Astrocyte (in vitro differentiated cells and primary cell): ENCODE results near the gene NTM.

ENCODE experiments used
- CTCF ChIP-seq: IDR thresholded peaks from 2 replicates; pipeline ENCODE4 v1.5.1; 2011; ENCODE audit warnings: low read depth, mild to moderate bottlenecking, inconsistent platforms, low read length, moderate library complexity; ENCODE audit not compliant: insufficient read depth
- EZH2 ChIP-seq: IDR thresholded peaks from 2 replicates; pipeline ENCODE4 v1.6.1; 2012; ENCODE audit warnings: mild to moderate bottlenecking, low read length, inconsistent platforms; ENCODE audit not compliant: insufficient read depth

DNA sequence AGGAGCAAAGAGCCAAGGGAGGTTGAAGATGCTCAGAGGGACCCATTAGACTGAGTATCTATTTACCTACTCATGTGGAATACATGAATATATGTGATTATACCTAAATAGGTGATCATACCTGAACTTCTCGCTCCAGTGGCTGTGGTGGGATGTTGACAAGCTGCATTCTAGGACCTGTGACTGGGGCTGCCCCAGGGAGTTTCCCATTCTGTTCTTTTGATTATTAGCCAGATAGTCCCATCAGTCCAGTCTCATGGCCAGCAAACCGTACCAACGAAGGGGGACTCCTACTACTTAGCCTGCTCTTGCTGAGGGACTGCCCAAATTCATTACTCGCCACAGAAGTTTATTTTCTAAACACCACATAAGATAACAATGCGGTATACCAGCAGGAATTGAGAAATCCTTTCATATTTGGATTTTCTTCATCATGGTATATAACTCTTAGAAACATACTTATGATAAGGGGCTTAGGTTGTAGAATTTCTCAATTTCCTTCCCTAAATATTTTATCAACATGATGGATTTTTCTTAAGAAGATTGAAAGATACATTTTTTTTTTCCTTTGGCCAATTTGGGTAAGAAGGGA lies 273.9 kb downstream of the NTM start:
- TF ChIP-seq CTCF, result no peak
- no peak for TF ChIP-seq EZH2
